EL (cell line): Measurements from ENCODE around the gene ODF2L.

Experiments
- DNase-seq: peaks from one replicate; pipeline ENCODE4 v3.0.0-alpha.2; 2016

ODF2L gene, protein sequence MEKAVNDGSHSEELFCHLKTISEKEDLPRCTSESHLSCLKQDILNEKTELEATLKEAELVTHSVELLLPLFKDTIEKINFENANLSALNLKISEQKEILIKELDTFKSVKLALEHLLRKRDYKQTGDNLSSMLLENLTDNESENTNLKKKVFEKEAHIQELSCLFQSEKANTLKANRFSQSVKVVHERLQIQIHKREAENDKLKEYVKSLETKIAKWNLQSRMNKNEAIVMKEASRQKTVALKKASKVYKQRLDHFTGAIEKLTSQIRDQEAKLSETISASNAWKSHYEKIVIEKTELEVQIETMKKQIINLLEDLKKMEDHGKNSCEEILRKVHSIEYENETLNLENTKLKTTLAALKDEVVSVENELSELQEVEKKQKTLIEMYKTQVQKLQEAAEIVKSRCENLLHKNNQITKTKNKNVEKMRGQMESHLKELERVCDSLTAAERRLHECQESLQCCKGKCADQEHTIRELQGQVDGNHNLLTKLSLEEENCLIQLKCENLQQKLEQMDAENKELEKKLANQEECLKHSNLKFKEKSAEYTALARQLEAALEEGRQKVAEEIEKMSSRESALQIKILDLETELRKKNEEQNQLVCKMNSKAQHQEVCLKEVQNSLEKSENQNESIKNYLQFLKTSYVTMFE

DNA sequence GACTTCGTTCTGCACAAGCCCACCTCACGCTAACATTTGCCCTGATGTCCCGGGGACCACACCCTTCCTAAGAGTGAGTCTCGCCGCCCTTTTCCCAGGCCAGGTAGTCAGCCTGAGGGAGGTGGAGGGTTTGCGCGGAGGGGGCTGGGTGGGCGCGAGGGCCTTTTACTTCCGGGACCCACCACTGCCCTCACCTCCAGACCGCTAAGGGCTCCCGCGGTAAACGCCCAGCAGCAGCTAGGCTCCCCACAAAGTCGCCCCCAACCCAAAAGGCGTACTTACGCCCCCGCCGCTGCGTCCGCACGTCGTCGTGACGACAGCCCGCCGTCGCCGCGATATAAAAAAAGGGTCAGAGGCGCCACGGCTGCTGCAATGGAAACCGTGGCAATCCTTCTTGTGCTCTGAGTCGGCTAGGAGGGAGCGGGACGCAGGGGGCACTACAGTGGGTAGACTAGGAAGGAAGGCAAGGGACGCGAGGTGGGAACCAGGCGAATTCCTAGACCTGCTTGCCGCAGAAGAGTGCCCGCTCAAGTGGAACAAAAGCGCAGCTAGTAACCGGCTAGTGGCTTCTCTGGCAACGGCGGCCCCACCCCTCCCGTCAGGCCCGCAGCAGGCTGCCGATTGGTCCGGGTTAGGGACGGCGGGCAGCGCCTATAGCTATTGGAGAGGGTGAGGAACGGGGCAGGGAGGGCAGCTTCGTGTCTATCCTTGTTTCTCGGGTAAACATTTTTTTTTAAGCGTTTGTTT lies at the start of gene ODF2L:
TSS of gene ODF2L (minus strand) at position 573 of the 747 bp plus-strand sequence. CDS start 9,296 bp downstream, outside the sequence.
- peak; percentile 85 for DNase-seq

- DNase-seq = no peak
Observed at GRCh38 chr1:86445919-86446318, 49.8 kb upstream of the ODF2L start.

DNA sequence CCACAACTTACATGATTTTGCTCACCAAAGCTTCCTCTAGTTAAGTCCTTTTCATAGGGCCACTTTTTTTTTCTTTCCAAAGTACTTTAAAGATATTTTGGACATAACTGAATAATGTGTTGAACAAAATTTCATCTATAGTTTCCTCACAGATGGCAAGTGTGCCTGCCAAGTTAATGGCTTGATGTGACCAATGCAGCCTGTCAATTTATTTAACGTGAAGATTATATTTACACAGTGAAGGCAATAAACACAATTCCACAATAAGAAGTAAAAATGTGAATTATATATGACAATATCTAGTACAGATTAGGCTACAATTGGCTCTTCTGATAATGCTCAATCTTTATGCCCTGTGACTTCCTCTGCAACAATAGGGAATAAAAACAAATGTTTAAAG lies 45.9 kb upstream of the ODF2L start:
- no peak for DNase-seq

DNA sequence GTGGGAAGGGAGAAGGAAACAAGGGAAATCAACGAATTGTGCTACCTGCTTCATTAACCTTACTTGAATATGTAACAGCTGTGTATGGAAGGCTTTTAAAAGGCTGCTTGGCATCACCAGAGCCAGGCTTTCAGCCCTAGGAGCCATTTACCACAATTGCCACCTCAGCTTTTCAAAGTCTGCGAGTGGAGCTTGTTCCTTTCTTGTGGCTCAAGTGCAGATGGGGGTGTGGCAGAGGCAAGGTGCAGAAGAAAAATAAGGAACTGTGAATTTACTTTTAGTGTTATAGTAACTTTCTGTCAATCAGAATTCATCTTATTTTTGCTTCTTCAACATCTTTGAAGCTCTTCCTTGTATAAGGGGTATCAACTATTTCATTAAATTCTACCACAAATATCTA lies 45.5 kb upstream of the ODF2L start:
- DNase-seq = no peak

GRCh38 chr1:86436041-86436440 lies 39.9 kb upstream of the ODF2L start:
- DNase-seq = no peak

DNA sequence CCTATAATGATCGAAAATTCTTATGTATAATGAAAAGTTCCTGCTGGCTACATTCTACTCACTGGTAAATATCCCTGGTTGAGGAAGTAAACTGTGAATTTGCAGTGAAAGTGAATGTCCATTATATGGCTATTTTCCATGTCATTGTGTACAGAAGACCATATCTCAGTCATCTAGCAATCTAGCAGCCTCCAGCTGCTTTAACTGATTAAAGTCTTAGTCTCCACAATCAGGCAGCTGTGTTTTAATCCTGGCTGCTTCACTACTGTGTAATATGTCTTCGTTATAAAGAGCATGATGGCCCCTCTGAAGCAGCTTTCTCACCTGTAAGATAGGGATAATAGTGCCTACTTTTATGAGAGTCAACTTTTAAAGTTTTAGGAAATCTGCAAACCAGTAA lies 39.2 kb upstream of the ODF2L start:
- DNase-seq = no peak

GRCh38 chr1:86434059-86434458 lies 37.9 kb upstream of the ODF2L start:
- no peak for DNase-seq

DNA sequence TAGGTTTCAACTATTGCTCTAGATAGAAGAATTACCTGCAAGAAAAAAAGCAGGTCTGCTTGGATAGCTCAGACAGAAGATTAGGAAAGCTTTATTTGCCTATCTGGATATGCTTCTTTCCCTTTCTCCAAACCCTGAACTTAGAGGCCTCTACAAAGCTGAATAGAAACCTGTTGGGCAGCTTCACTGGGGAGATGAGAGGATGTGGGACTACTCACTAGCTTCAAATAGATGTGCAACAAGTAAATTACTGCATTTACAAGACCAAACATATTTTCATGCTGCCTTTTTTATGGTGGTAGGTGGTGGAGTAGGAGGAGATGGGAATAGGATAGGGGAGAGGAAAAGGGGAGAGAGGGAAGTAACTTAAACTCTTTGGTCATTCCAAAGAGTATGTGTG lies 34.3 kb upstream of the ODF2L start:
- peak; percentile 9 for DNase-seq

GRCh38 chr1:86429835-86430234 lies 33.7 kb upstream of the ODF2L start:
- DNase-seq = peak; percentile 95

- peak; percentile 26 for DNase-seq
Observed at GRCh38 chr1:86429122-86429725, 33.1 kb upstream of the ODF2L start.

DNA sequence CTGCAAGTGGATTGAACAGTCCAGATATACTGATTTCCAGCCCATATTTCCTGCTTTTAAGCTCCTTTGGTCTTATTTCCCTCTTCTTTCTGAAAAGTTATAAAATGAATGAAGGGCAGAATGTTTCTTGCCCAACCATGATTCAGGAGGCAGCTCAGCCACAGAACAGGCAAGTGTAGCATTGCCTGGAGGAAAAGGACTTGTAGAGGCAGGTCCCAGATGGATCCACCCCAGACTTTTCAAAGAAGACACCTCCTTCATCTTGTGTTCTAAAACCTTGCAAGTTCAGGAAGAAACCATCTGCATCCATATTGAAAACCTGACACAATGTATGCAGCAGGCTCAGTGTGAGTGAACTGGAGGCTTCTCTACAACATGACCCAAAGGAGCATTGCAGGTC lies 27.8 kb upstream of the ODF2L start, which contains the start of gene CLCA2:
TSS of gene CLCA2 (plus strand) at position 299 of the 400 bp plus-strand sequence. CDS start at position 376, 77 bp downstream.
- DNase-seq = no peak

DNA sequence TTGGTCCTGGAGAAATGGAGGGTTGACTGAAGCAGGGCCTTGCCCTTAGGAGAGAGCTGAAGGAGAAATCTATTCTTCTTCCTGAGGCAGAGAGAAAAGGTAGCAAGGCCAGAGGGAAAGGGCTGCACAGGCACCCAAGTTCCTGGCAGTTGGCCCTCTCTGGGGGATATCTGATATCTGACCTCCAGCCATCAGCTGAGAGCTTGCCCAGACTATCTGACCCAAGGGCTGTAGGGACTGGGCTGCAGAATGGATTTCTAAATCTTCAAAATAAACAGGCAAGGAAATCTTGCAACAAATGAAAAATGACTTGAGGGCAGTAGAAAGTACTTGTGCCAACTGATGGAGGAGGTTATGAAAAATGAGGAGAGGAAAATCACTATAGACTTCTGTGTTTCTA lies 27.4 kb upstream of the ODF2L start:
- DNase-seq = no peak

GRCh38 chr1:86421601-86422280 lies 25.6 kb upstream of the ODF2L start:
- DNase-seq = no peak

DNA sequence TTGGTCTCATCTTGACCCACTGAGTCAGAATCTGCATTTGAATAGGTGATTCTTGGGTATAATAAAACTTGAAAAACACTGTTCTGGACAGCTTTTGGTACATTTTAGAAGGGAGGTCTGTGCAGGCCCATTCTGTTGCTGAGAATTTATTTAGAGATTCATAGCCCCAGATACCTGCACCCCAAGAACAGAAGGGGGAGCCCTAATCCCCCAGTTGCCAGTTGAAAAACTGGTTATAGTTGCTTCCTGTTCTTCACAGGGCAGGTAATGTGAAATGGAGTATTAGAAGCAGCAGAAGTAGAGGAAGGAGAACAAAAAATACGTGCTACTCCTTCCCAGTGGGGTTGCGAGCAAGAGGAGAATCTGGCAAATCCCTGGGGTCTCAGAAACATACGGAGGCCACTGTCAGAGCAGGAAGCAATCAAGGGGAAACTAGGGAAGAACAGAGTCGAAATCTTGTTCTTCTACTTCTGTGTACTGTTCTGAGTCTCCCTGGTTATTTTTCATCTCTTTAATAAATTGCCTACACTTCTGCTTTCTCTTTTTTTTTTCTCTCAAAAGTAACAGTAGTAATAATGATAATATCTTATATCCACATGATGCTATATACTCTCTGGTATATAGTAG lies 23.3 kb upstream of the ODF2L start:
- DNase-seq = peak; percentile 35

GRCh38 chr1:86416343-86416742 lies 20.2 kb upstream of the ODF2L start:
- no peak for DNase-seq

DNA sequence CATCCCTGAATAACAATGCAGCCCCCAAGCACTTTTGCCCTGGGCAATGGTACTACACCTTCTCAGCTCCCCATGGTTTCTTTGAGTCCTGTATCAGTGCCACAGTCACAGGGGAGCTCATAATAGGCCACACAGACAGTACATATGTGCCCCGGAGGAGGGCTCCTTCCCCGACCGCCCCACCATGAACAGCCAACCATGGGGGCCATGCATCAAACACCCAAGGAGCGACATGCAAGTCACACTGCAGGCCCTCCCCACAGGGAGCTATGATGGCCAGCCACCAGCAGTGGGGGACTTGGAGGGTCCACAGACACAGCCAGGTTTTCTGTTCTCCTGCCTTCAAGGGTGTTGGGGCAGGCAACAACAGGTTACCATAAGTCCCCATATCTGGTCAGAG lies 14.8 kb upstream of the ODF2L start:
- DNase-seq = no peak

- no peak for DNase-seq
Observed at GRCh38 chr1:86409416-86410021, 13.4 kb upstream of the ODF2L start.

GRCh38 chr1:86396498-86396890 lies 371 bp upstream of the ODF2L start:
- no peak for DNase-seq

GRCh38 chr1:86394416-86394815 lies 1.7 kb downstream of the ODF2L start:
- peak; percentile 48 for DNase-seq

- no peak for DNase-seq
Observed at GRCh38 chr1:86389307-86389706, 6.8 kb downstream of the ODF2L start.

GRCh38 chr1:86388777-86389176 lies 7.3 kb downstream of the ODF2L start:
- no peak for DNase-seq
